ENCODE data around the gene CAMKMT.
"Not testable (repeated sequence)": the region's sequence is repeated elsewhere in the genome, so short reads cannot be mapped to it uniquely, and the experiment has no call there.

The CAMKMT gene

DNA sequence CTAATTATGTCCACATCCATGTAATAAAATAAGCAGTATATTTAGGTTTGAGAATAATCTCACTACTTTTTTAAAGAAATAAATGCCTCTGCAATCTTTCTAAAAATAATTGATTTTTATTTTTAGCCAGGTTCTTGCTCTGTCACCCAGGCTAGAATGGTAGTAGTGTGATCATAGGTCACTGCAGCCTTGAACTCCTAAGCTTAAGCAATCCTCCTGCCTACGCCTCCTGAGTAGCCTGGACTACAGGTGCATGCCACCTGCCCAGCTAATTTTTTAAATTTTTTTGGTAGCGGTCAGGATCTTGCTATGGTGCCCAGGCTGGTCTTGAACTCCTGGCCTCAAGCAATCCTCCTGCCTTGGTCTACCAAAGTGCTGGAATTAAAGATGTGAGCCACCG is 133.3 kb downstream of the CAMKMT start:
- in situ Hi-C loops (cut with MboI; ENCODE audit: low sequenced_read_pairs) = loop anchor here (25.0 kb wide), 1 partner anchor 467 kb away; no protein-coding TSS in a partner anchor

GRCh38 chr2:44495544-44495943 is 133.8 kb downstream of the CAMKMT start:
- in situ Hi-C loops (cut with MboI; ENCODE audit: low sequenced_read_pairs) = loop anchor here (25.0 kb wide), 1 partner anchor 467 kb away; no protein-coding TSS in a partner anchor

DNA sequence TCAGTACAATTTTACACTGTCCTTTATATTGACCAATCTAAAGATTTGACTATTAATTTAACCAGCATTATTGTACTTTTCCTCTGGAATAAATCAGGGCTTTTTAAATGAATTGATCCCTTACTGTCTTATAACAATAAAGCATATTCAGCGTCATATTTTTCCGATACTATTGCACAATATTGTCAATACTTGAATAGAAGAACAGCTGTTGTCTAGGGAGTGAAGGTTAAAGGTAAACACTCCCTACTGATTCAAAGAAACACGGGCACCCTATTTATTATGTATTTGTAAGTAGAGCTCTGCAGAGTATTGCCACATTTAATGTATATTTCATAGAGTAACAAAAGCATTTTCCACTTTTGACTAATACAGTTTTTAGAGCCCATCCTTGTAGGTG is 134.4 kb downstream of the CAMKMT start:
- in situ Hi-C loops (cut with MboI; ENCODE audit: low sequenced_read_pairs) = loop anchor here (25.0 kb wide), 1 partner anchor 466 kb away; no protein-coding TSS in a partner anchor

DNA sequence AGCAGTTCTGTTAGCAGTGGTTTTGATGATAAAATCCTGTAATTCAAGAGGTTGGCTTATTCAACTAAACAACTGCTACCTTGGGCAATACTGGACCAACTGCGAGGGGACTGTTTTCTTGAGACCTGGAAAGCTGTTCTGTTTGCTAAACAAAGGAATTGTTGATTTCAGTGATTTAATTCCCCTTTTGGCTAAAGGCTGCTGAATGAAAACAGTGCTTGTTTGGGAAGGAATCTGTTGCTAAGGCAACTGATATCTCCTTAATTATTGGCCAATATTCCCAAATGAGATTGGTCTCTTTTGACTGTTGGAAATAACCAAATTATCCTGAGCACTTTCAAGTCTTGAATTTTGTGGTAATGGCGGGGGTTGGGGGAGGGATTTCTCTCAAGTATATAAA is 136.8 kb downstream of the CAMKMT start:
- in situ Hi-C loops (cut with MboI; ENCODE audit: low sequenced_read_pairs) = loop anchor here (25.0 kb wide), 1 partner anchor 464 kb away; no protein-coding TSS in a partner anchor

DNA sequence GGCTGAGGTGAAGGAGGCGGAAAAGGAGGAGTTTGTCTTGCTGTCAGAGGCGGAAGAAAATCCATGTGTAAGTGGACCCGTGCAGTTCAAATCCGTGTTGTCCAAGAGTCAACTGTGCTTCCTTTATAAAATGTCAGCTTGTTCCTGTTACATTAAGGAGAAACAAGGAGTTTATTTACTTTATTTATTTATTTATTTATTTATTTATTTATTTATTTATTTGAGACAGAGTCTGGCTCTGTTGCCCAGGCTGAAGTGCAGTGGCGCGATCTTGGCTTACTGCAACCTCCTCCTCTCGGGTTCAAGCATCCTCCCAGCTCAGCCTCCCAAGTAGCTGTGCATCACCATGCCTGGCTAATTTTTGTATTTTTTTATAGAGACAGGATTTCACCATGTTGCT is 143.9 kb downstream of the CAMKMT start:
- in situ Hi-C loops (cut with MboI; ENCODE audit: low sequenced_read_pairs) = not testable (repeated sequence)

DNA sequence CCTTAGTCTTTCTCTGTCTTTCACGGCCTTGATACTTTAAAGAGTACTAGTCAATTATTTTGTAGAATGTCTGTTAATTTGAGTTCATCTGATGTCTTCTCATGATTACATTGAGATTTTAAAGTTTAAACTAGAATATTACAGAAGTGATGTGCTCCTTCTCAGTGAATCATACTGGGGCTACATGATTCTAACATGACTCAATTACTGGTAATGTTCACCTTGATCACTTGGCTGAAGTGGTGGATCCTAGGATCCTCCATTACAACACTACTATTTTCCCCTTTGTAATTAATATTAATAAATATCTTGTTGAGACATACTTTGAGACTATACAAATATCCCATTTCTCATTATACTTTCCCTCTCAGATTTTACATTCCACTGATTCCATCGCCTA is 148.5 kb downstream of the CAMKMT start:
- in situ Hi-C loops (cut with MboI; ENCODE audit: low sequenced_read_pairs) = no loop called here

DNA sequence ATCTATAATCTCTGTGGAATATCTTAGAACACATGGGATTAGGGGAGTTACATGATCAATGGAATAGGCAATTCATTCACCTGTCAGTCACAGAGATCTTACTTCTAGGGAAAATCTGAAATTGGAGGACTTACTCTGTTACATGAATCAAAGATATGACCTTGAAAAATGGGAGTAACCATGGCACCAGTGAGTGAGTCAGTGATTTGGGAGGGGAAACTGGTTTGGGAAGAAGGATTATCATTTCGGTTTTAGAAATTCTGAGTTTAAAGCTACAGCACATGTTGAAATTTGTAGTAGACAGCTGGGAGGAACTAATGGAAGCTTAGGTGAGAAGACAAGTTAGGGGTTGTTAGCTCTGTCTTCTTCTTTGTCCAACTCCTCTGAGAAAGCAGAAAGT is 153.7 kb downstream of the CAMKMT start:
- in situ Hi-C loops (cut with MboI; ENCODE audit: low sequenced_read_pairs) = no loop called here

DNA sequence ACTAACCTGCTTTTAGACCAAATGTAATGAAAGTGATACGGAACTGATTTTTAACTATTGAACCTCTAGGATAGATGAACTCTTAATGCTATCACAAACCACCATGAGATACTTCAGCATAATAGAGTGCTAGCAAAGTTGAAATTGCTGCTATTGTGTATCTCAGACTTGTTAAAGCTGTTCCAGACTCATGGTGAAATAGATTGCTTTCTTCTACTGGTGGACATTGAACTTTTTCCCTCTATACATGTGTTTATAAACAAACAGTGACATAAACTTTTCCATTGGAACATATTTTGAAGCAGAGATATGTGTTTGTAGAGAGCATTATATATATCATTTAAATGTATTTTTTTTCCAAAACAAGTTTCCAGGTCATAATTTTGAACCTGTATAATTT is 157.3 kb downstream of the CAMKMT start:
- in situ Hi-C loops (cut with MboI; ENCODE audit: low sequenced_read_pairs) = no loop called here

DNA sequence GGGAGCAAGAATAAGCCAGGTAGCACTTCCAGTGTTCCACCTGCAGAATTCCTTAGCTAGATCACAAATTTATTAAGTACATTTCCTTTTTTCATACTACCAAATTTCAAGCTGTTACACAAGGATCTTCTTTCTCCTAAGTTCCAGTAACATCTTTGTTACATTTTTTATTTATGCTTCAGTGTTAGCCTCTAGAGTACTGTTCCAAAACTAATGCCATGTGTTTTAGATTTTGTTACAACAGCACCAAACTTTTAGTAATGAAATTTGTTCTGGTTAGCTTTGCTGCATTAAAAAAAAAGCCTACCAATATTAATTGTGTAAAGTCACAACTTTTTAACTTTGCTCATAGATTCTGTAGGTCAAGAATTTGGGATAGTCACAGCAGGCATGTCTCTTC is 161.1 kb downstream of the CAMKMT start:
- in situ Hi-C loops (cut with MboI; ENCODE audit: low sequenced_read_pairs) = no loop called here

DNA sequence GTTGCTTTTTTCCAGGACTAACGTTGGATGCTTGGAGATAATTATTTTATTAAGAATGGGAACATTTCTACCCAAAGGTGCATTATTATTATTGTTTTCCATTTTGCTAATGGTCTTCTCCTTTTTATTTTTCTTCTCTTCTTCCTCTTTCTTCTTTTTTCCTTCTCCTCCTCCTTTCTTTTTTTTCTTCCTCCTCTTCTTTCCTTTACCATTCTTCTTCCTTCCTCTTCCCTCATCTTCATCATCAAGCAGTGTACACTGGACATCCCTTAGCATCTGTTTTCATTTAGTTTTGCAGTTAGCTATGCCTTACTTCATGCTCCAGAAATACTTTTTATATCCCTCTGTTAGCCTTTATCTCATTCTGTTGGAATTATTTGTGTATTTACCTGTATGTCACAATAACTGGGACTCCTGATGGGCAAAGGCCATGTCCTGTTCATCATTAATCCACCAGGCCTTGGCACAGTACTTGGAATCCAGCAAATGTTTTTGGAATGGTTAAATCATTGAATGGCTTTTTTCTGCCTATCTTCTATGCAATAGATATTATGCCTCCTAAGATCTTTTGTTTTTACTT is 162.7 kb downstream of the CAMKMT start:
- in situ Hi-C loops (cut with MboI; ENCODE audit: low sequenced_read_pairs) = no loop called here

GRCh38 chr2:44526352-44526751 is 164.6 kb downstream of the CAMKMT start:
- in situ Hi-C loops (cut with MboI; ENCODE audit: low sequenced_read_pairs) = no loop called here

- in situ Hi-C loops (cut with MboI; ENCODE audit: low sequenced_read_pairs) = no loop called here
Observed at GRCh38 chr2:44528595-44528994, 166.8 kb downstream of the CAMKMT start.

DNA sequence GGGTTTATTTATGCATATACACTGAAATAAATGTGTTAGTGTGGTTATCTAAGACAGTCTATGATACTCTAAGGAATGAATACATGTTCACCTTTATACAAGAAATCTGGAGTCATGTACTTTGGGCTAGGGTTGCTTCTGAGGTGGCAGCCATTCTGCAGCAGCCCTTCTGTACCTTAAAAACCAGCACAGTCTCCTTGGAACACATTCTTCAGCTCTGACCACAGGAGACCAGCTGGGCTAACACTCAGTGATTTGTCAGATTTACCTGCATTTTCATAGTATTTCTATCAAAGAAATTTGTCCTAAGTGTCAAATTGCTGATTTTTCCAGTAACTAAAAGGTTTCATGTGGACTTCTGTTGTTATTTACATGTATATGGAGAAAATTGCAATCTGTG is 167.7 kb downstream of the CAMKMT start:
- in situ Hi-C loops (cut with MboI; ENCODE audit: low sequenced_read_pairs) = no loop called here

- in situ Hi-C loops (cut with MboI; ENCODE audit: low sequenced_read_pairs) = no loop called here
Observed at GRCh38 chr2:44531289-44531688, 169.5 kb downstream of the CAMKMT start.

- in situ Hi-C loops (cut with MboI; ENCODE audit: low sequenced_read_pairs) = no loop called here
Observed at GRCh38 chr2:44532031-44532430, 170.3 kb downstream of the CAMKMT start.

GRCh38 chr2:44533508-44533907 is 171.8 kb downstream of the CAMKMT start:
- in situ Hi-C loops (cut with MboI; ENCODE audit: low sequenced_read_pairs) = no loop called here

DNA sequence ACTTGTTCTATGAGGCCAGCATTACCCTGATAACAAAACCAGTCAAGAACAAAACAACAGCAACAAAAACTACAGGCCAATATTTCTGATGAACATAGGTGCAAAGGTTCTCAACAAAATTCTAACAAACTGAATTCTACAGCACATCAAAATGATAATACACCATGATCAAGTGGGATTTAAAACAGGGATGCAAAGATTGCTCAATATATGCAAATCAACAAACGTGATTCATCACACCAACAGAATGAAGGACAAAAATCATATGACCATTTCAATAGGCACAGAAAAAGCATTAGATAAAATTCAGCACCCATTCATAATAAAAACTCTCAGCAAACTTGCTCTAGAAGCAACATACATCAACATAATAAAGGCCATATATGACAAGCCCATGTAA is 173.6 kb downstream of the CAMKMT start:
- in situ Hi-C loops (cut with MboI; ENCODE audit: low sequenced_read_pairs) = no loop called here

DNA sequence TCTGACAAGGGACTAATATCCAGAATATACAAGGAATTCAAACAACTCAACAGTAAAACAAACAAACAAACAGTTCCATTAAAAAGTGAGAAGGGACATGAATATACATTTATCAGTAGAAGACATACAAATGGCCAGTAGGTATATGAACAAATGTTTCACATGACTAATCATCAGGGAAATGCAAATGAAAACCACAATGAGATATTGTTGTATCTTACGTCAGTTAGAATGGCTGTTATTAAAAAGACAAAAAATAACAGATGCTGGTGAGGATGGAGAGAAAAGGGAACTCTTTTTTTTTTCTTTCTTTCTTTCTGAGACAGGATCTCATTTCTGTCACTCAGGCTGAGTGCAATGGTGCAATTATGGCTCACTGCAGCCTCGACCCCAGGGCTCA is 175.5 kb downstream of the CAMKMT start:
- in situ Hi-C loops (cut with MboI; ENCODE audit: low sequenced_read_pairs) = no loop called here

DNA sequence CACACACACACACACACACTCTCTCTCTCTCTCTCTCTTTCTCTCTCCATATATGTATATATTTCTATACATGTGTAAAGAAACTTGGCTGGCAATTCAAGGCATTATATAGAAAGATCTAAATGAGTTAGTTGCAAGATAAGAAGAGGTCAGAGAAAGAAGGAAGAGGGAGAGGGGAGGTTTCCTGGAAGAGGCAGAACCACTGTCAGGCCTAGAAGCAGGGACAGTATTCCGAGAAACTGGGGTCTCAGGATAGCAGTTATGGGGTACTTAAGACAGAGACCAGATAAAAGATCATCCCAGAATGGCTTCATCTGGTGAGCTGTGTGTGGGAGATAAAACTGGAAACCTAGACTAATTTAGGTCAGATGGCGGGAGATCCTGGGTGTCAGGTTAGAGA is 180.8 kb downstream of the CAMKMT start:
- in situ Hi-C loops (cut with MboI; ENCODE audit: low sequenced_read_pairs) = no loop called here

DNA sequence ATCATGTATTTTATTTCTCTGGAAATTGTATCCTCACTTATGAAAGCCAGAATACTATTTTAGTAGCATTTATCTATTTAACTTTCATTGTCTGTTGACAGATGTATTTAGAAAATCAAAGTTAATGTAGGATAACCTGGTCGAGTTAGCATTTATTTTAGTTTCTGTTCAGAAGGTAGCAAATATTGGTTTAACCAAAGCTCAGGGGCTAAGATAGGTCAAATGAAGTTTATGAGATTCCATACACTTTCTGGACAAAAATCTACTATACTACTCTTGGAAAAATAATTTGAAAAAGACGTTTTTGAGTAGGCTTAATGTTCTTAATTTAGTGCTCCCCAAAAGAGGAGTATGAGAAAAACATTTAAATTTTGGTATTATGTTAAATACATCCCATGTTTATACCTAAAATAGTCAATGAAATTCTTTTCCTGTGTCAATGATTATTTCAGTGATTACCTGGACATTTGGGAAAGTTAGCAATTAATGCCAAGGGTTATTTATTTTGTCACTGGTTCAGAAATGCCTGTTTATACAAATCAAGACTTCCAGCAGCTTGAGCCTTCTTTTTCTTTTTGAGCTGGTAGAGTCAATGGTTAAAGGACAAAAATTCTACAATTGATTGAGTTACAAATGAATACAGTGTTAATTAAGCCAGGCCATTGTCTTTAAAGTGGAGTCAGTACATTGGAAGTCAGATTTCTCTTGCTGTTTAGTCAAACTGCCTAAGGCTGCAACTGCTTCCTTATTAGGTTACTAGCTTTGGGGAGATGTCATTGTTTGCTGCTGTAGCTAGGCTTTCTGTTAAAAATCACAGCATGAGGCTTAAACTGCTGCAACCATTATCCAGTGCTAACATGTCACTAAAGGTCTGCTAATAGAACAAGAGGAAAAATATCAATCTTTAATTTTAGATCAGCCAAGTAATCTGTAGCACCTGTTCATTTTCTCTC is 182.3 kb downstream of the CAMKMT start:
- in situ Hi-C loops (cut with MboI; ENCODE audit: low sequenced_read_pairs) = no loop called here

DNA sequence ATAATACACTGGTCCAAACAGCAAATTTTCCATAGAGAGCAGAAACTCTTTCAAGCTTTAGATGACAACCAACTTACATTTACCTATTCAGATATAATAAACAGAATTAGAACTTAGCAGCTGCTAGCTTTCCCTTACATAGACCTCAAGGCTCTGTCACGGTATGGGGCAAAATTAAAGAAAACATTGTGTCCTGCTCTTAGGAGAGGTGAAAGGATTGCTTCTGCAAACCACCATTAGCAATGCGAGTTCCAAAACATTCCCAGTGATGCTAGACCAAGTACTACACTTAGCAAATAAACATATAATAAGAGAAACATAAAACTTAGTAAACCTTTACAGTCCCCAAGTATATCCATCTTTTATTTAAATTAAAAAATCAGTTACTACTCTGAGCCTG is 183.3 kb downstream of the CAMKMT start:
- in situ Hi-C loops (cut with MboI; ENCODE audit: low sequenced_read_pairs) = no loop called here

- in situ Hi-C loops (cut with MboI; ENCODE audit: low sequenced_read_pairs) = no loop called here
Observed at GRCh38 chr2:44546459-44547127, 184.8 kb downstream of the CAMKMT start.

Measured in HL-60/S4 treated with retinoic acid at 250 ng/mL for 4 days and 3 days (cell line).